Keratinocyte (primary cell): ENCODE measurements around the gene LGALS7. TPM values are rescaled to one million over a fixed set of nuclear protein-coding genes. Genes with fewer than 3 reads are reported as not detected.

Source experiments
- DNase-seq: peaks from one replicate; pipeline ENCODE4 v3.0.0-alpha.2; 2011; ENCODE audit warnings: low read depth, missing footprints, low spot score
- FAIRE-seq: peaks from 2 replicates; lab custom pipeline; 2011; peaks lifted over from hg19 to GRCh38; lab: Jason Lieb, UNC
- H2AFZ ChIP-seq: 2 replicates; pipeline ENCODE4 v1.6.0; 2012; ENCODE audit warnings: low read length, control low read depth, inconsistent platforms; ENCODE audit not compliant: control insufficient read depth
- H3K27ac ChIP-seq: 2 replicates; pipeline ENCODE4 v1.5.1; 2011; ENCODE audit warnings: low read length; ENCODE audit not compliant: control insufficient read depth, insufficient read depth
- H3K27me3 ChIP-seq: 3 replicates; pipeline ENCODE4 v1.6.0; 2011; ENCODE audit warnings: low read length; ENCODE audit not compliant: control insufficient read depth, insufficient read depth; ENCODE audit errors: extremely low read depth
- H3K36me3 ChIP-seq, 2 experiments: 2 replicates in 1 of 2; 3 replicates in 1 of 2; pipeline ENCODE4 v1.5.1; 2011; ENCODE audit warnings: low read length in 2 of 2, mild to moderate bottlenecking in 1 of 2; ENCODE audit not compliant: control insufficient read depth in 2 of 2, insufficient read depth in 2 of 2; ENCODE audit errors: extremely low read depth in 1 of 2
- H3K4me1 ChIP-seq: 3 replicates; pipeline ENCODE4 v1.5.1; 2011; ENCODE audit warnings: low read length; ENCODE audit not compliant: control insufficient read depth, insufficient read depth; ENCODE audit errors: extremely low read depth
- H3K4me2 ChIP-seq: 3 replicates; pipeline ENCODE4 v1.6.0; 2011; ENCODE audit warnings: low read depth, low read length; ENCODE audit not compliant: control insufficient read depth, insufficient read depth; ENCODE audit errors: extremely low read depth
- H3K4me3 ChIP-seq, 3 experiments: fragments of 200-600 bp in 1 of 3; sonication (generic) in 1 of 3; 2 replicates in 2 of 3; 3 replicates in 1 of 3; pipeline ENCODE4 v1.5.1; 2011 to 2016; ENCODE audit warnings: low read length in 3 of 3, mild to moderate bottlenecking in 3 of 3, control low read depth in 2 of 3, inconsistent platforms in 1 of 3, low read depth in 1 of 3, mixed read lengths in 1 of 3, mixed run types in 1 of 3, moderate library complexity in 1 of 3; ENCODE audit not compliant: control insufficient read depth in 2 of 3, insufficient read depth in 2 of 3; ENCODE audit errors: extremely low read depth in 1 of 3
- H3K79me2 ChIP-seq: 2 replicates; pipeline ENCODE4 v1.6.0; 2012; ENCODE audit warnings: low read length; ENCODE audit not compliant: control insufficient read depth, insufficient read depth
- H3K9ac ChIP-seq: 3 replicates; pipeline ENCODE4 v1.6.0; 2011; ENCODE audit warnings: low read length; ENCODE audit not compliant: control insufficient read depth, insufficient read depth; ENCODE audit errors: extremely low read depth
- H3K9me1 ChIP-seq: 3 replicates; pipeline ENCODE4 v1.6.0; 2011; ENCODE audit warnings: low read length; ENCODE audit not compliant: control insufficient read depth, insufficient read depth; ENCODE audit errors: extremely low read depth
- H3K9me3 ChIP-seq: 2 replicates; pipeline ENCODE4 v1.5.1; 2012; ENCODE audit warnings: low read depth, low read length; ENCODE audit not compliant: control insufficient read depth
- H4K20me1 ChIP-seq: 3 replicates; pipeline ENCODE4 v1.6.0; 2011; ENCODE audit warnings: low read length; ENCODE audit not compliant: control insufficient read depth, insufficient read depth; ENCODE audit errors: extremely low read depth
- EZH2 ChIP-seq: IDR thresholded peaks from one replicate; pipeline ENCODE4 v1.6.1; 2012; ENCODE audit warnings: inconsistent platforms, mild to moderate bottlenecking, low read length, moderate library complexity
- dilution Hi-C: fragments of 300-500 bp; cut with MboI; formaldehyde crosslinking; loops from one replicate; pipeline ENCODE4 v1.7.0; 2020; ENCODE audit warnings: low sequenced_read_pairs; ENCODE audit not compliant: extremely low pct_ligation_motif_present
- polyA plus RNA-seq, 5 experiments: library from polyadenylated mRNA; depleted of rRNA in 3 of 5; stranded (reverse) in 3 of 5; stranded (forward) in 1 of 5; unstranded in 1 of 5; fragments of >200 nt; gene quantifications; 1 replicate in 1 of 5; 2 replicates in 3 of 5; 3 replicates in 1 of 5; pipeline versions ENCODE4 v1.2.1 to v1.2.3, GENCODE V29; 2011 to 2012; ENCODE audit warnings: missing spikeins in 2 of 5, low read depth in 1 of 5, low replicate concordance in 1 of 5
- TF ChIP-seq, protein P1 (sequence below), 3 experiments: IDR thresholded peaks in 1 of 3; conservative IDR thresholded peaks in 1 of 3; optimal IDR thresholded peaks in 1 of 3; 2 replicates in 2 of 3; 3 replicates in 1 of 3; pipeline versions ENCODE3 to v1.5.1; 2011; ENCODE audit warnings: low read length in 3 of 3, mild to moderate bottlenecking in 3 of 3, moderate library complexity in 2 of 3, control low read depth in 1 of 3, inconsistent platforms in 1 of 3; ENCODE audit not compliant: insufficient read depth in 2 of 3; ENCODE audit errors: extremely low read depth in 1 of 3

LGALS7 gene
- polyA plus RNA-seq, 1 donor (not counting 4 experiments of a cell fraction or from before 2014, with no cell fraction given): 9.1 TPM

DNA sequence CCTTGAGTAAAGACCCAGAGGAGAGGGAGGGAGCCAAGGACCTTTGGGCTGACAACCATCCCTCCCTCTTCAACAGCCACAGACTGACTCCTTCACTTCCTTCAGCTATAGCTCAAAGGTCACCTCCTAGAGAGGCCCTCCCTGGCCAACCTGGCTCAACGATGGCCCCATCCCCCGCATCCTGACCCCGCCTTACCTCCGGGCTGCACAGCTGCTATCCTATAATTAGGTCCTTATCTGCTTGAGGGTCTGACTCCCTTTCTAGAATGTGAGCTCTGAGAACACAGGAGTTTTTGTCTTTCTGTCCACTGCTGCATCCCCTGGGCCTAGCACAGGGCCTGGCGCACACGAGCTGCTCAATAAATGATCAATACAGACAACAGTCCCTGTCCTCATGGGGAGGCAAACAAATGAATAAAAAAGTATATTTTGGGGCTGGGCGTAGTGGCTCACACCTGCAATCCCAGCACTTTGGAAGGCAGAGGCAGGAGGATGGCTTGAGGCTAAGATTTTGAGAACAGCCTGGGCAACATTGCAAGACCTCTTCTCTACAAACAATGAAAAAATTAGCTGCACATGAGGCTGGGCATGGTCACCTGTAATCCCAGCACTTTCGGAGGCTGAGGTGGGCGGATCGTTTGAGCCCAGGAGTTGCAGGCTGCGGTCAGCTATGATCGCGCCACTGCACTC, 46.1 kb upstream of the LGALS7 start:
- Histone ChIP-seq H3K27ac (no peak overlapping the region), H4K20me1 (no peaks in the 10 kb centered on the region), H2AFZ (no peak overlapping the region), H3K4me3 (no peak overlapping the region), H3K9me1 (no peaks in the 10 kb centered on the region), H3K27me3 (no peaks in the 10 kb centered on the region), H3K9ac (no peak overlapping the region), H3K79me2 (no peaks in the 10 kb centered on the region), H3K36me3 (peaks cover 4 to 8% of the 10 kb centered on the region in 2 experiments), H3K4me2 (no peak overlapping the region), H3K4me1 (no peaks in the 10 kb centered on the region), H3K9me3 (no peaks in the 10 kb centered on the region)
- DNase-seq: no peak
- dilution Hi-C loops: no loop called here
- FAIRE-seq: no peak
- TF ChIP-seq EZH2: no peak
- TF ChIP-seq, protein P1, sequence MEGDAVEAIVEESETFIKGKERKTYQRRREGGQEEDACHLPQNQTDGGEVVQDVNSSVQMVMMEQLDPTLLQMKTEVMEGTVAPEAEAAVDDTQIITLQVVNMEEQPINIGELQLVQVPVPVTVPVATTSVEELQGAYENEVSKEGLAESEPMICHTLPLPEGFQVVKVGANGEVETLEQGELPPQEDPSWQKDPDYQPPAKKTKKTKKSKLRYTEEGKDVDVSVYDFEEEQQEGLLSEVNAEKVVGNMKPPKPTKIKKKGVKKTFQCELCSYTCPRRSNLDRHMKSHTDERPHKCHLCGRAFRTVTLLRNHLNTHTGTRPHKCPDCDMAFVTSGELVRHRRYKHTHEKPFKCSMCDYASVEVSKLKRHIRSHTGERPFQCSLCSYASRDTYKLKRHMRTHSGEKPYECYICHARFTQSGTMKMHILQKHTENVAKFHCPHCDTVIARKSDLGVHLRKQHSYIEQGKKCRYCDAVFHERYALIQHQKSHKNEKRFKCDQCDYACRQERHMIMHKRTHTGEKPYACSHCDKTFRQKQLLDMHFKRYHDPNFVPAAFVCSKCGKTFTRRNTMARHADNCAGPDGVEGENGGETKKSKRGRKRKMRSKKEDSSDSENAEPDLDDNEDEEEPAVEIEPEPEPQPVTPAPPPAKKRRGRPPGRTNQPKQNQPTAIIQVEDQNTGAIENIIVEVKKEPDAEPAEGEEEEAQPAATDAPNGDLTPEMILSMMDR (optimal IDR thresholded peaks at IDR 0.05 in 1 of 3, IDR thresholded peaks at IDR 0.05 in 1 of 3, conservative IDR thresholded peaks at IDR 0.05 in 1 of 3; ENCODE audit: extremely low read depth in 1 of 3, insufficient read depth in 2 of 3, low read length in 3 of 3): no peak

GRCh38 chr19:38817081-38817480, 43.8 kb upstream of the LGALS7 start:
- Histone ChIP-seq H3K9ac (no peak overlapping the region), H3K4me2 (no peak overlapping the region), H3K27me3 (no peaks in the 10 kb centered on the region), H3K79me2 (no peaks in the 10 kb centered on the region), H4K20me1 (no peaks in the 10 kb centered on the region), H3K27ac (no peak overlapping the region), H3K4me1 (no peaks in the 10 kb centered on the region), H3K9me1 (no peaks in the 10 kb centered on the region), H3K9me3 (no peaks in the 10 kb centered on the region), H3K36me3 (peaks cover 4 to 8% of the 10 kb centered on the region in 2 experiments), H3K4me3 (no peak overlapping the region), H2AFZ (no peak overlapping the region)
- FAIRE-seq (no peak), DNase-seq (no peak)
- TF ChIP-seq, protein P1 (optimal IDR thresholded peaks at IDR 0.05 in 1 of 3, IDR thresholded peaks at IDR 0.05 in 1 of 3, conservative IDR thresholded peaks at IDR 0.05 in 1 of 3; ENCODE audit: extremely low read depth in 1 of 3, insufficient read depth in 2 of 3, low read length in 3 of 3): no peak
- TF ChIP-seq EZH2: no peak
- dilution Hi-C loops: no loop called here
